GM12892 (cell line): ENCODE measurements around the gene OXSR1.

Source experiments
- POLR2A ChIP-seq: IDR thresholded peaks from 2 replicates; pipeline ENCODE4 v1.6.1; 2011; ENCODE audit warnings: low read depth, low read length, control low read depth
- TAF1 ChIP-seq: IDR thresholded peaks from 2 replicates; pipeline ENCODE4 v1.6.1; 2011; ENCODE audit warnings: low read depth, mild to moderate bottlenecking, control low read depth, low read length, borderline replicate concordance

- TF ChIP-seq POLR2A (no peak), TAF1 (no peak)
These were observed 37.1 kb upstream of the OXSR1 start for GRCh38 chr3:38128303-38128655.
